HepG2 (cell line): Measurements from ENCODE around the gene WDR13.

ENCODE experiments used
- ATRX ChIP-seq: sonication (generic); formaldehyde crosslinking; IDR thresholded peaks from 2 replicates; pipeline ENCODE4 v1.4.0; 2020; ENCODE audit warnings: missing genetic modification reagents, borderline replicate concordance
- MBNL3 ChIP-seq: fragments of 250-450 bp; sonication (Bioruptor Pico); conservative IDR thresholded peaks from 2 replicates; pipeline ENCODE4 v1.8.0; 2022; ENCODE audit warnings: mild to moderate bottlenecking, inconsistent platforms
- MTA1 ChIP-seq: sonication (generic); formaldehyde crosslinking; IDR thresholded peaks from 2 replicates; pipeline ENCODE4 v1.4.0; 2020; ENCODE audit warnings: missing genetic modification reagents, mild to moderate bottlenecking, borderline replicate concordance
- POLR2A ChIP-seq, 2 experiments: IDR thresholded peaks; 2 replicates each; pipeline ENCODE4 v1.6.1; 2011; ENCODE audit warnings: low read depth in 2 of 2, low read length in 2 of 2, mild to moderate bottlenecking in 1 of 2, moderate library complexity in 1 of 2; ENCODE audit not compliant: insufficient read depth in 1 of 2
- YEATS2 ChIP-seq: sonication (generic); formaldehyde crosslinking; IDR thresholded peaks from 2 replicates; pipeline ENCODE4 v1.4.0; 2020; ENCODE audit warnings: missing genetic modification reagents, borderline replicate concordance
- YY1 ChIP-seq: IDR thresholded peaks from 2 replicates; pipeline ENCODE4 v1.6.1; 2011; ENCODE audit warnings: low read length, low read depth, moderate library complexity, mild to moderate bottlenecking; ENCODE audit not compliant: insufficient read depth, insufficient replicate concordance
- ZC3H4 ChIP-seq: sonication (generic); formaldehyde crosslinking; IDR thresholded peaks from 2 replicates; pipeline ENCODE4 v1.4.0; 2020; ENCODE audit warnings: missing genetic modification reagents, borderline replicate concordance
- ZFP62 ChIP-seq: sonication (generic); formaldehyde crosslinking; IDR thresholded peaks from 2 replicates; pipeline ENCODE4 v1.4.0; 2020; ENCODE audit warnings: missing genetic modification reagents
- TF ChIP-seq, protein P1 (sequence below): sonication (generic); formaldehyde crosslinking; IDR thresholded peaks from 2 replicates; pipeline ENCODE4 v1.4.0; 2020; ENCODE audit warnings: missing genetic modification reagents
- TF ChIP-seq, protein P2 (sequence below): sonication (generic); formaldehyde crosslinking; IDR thresholded peaks from 2 replicates; pipeline ENCODE4 v1.5.0; 2020; ENCODE audit warnings: mild to moderate bottlenecking, missing genetic modification reagents, moderate library complexity
- TF ChIP-seq, protein P3 (sequence below): IDR thresholded peaks from 2 replicates; pipeline ENCODE4 v1.6.1; 2016; ENCODE audit warnings: missing compliant biosample characterization, missing genetic modification reagents, borderline replicate concordance
- TF ChIP-seq, protein P4 (sequence below): sonication (generic); formaldehyde crosslinking; IDR thresholded peaks from 2 replicates; pipeline ENCODE4 v1.8.1; 2023; ENCODE audit warnings: mild to moderate bottlenecking, missing genetic modification reagents
- TF ChIP-seq, protein P5 (sequence below): sonication (generic); formaldehyde crosslinking; IDR thresholded peaks from 2 replicates; pipeline ENCODE4 v1.4.0; 2020; ENCODE audit warnings: missing genetic modification reagents

DNA sequence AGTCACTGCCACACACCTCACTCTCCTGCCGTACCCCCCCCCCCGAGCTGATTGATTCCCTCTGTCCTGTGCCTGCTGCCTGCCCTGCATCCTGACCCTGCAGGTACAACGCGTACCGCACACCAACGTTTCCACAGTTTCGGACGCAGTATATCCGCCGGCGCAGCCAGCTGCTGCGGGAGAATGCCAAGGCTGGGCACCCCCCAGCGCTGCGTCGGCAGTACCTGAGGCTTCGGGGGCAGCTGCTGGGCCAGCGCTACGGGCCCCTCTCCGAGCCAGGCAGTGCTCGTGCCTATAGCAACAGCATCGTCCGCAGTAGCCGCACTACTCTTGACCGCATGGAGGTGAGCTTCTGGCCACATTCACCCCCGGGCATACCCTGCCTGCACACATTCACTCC, 1.3 kb downstream of the WDR13 start:
- TF ChIP-seq, protein P1, sequence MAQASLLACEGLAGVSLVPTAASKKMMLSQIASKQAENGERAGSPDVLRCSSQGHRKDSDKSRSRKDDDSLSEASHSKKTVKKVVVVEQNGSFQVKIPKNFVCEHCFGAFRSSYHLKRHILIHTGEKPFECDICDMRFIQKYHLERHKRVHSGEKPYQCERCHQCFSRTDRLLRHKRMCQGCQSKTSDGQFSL (CRISPR knock-in tag) = no peak
- TF ChIP-seq ZFP62 (CRISPR knock-in tag) (no peak), YEATS2 (CRISPR knock-in tag) (no peak), ATRX (CRISPR knock-in tag) (no peak), POLR2A (IDR thresholded peaks at IDR 0.05; ENCODE audit: insufficient read depth in 1 of 2, low read depth in 2 of 2, low read length in 2 of 2) (no peak), YY1 (no peak), ZC3H4 (no peak), MTA1 (CRISPR knock-in tag) (no peak), MBNL3 (no peak)
- TF ChIP-seq, protein P2, sequence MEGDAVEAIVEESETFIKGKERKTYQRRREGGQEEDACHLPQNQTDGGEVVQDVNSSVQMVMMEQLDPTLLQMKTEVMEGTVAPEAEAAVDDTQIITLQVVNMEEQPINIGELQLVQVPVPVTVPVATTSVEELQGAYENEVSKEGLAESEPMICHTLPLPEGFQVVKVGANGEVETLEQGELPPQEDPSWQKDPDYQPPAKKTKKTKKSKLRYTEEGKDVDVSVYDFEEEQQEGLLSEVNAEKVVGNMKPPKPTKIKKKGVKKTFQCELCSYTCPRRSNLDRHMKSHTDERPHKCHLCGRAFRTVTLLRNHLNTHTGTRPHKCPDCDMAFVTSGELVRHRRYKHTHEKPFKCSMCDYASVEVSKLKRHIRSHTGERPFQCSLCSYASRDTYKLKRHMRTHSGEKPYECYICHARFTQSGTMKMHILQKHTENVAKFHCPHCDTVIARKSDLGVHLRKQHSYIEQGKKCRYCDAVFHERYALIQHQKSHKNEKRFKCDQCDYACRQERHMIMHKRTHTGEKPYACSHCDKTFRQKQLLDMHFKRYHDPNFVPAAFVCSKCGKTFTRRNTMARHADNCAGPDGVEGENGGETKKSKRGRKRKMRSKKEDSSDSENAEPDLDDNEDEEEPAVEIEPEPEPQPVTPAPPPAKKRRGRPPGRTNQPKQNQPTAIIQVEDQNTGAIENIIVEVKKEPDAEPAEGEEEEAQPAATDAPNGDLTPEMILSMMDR (CRISPR knock-in tag) = no peak
- TF ChIP-seq, protein P3, sequence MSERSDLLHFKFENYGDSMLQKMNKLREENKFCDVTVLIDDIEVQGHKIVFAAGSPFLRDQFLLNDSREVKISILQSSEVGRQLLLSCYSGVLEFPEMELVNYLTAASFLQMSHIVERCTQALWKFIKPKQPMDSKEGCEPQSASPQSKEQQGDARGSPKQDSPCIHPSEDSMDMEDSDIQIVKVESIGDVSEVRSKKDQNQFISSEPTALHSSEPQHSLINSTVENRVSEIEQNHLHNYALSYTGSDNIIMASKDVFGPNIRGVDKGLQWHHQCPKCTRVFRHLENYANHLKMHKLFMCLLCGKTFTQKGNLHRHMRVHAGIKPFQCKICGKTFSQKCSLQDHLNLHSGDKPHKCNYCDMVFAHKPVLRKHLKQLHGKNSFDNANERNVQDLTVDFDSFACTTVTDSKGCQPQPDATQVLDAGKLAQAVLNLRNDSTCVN (CRISPR knock-in tag) = no peak
- TF ChIP-seq, protein P4, sequence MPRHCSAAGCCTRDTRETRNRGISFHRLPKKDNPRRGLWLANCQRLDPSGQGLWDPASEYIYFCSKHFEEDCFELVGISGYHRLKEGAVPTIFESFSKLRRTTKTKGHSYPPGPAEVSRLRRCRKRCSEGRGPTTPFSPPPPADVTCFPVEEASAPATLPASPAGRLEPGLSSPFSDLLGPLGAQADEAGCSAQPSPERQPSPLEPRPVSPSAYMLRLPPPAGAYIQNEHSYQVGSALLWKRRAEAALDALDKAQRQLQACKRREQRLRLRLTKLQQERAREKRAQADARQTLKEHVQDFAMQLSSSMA (CRISPR knock-in tag) = no peak
- TF ChIP-seq, protein P5, sequence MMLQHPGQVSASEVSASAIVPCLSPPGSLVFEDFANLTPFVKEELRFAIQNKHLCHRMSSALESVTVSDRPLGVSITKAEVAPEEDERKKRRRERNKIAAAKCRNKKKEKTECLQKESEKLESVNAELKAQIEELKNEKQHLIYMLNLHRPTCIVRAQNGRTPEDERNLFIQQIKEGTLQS (CRISPR knock-in tag) = no peak
